ES-I3 (cell line): ENCODE results near the gene CXCR5.

ENCODE experiments used
- H3K36me3 ChIP-seq: 2 replicates; pipeline ENCODE4 v1.6.1; 2013; ENCODE audit warnings: mild to moderate bottlenecking, low read length, control low read depth, moderate library complexity; ENCODE audit not compliant: insufficient read depth
- H3K4me1 ChIP-seq: 2 replicates; pipeline ENCODE4 v1.6.1; 2013; ENCODE audit warnings: mild to moderate bottlenecking, control low read depth, low read length; ENCODE audit not compliant: insufficient read depth
- H3K9ac ChIP-seq: 2 replicates; pipeline ENCODE4 v1.6.1; 2013; ENCODE audit warnings: low read depth, mild to moderate bottlenecking, low read length, moderate library complexity
- H3K9me3 ChIP-seq: 2 replicates; pipeline ENCODE4 v1.6.1; 2013; ENCODE audit warnings: mild to moderate bottlenecking, low read length, moderate library complexity; ENCODE audit not compliant: control insufficient read depth, insufficient read depth

CXCR5 gene

GRCh38 chr11:118916842-118917388, 33.2 kb downstream of the CXCR5 start:
- peaks cover 52% of the 10 kb centered on the region for H3K4me1 ChIP-seq
- H3K36me3 ChIP-seq = no peaks in the 10 kb centered on the region
- no peaks in the 10 kb centered on the region for H3K9me3 ChIP-seq
- no peak overlapping the region; the same call in 1 of the 2 replicates for H3K9ac ChIP-seq

- H3K9me3 ChIP-seq = no peaks in the 10 kb centered on the region
- H3K36me3 ChIP-seq = no peaks in the 10 kb centered on the region
- H3K9ac ChIP-seq = peak overlapping the region; percentile 41; the same call in 1 of the 2 replicates
- H3K4me1 ChIP-seq = peaks cover 57% of the 10 kb centered on the region
Measured at GRCh38 chr11:118917481-118918127, 33.9 kb downstream of the CXCR5 start.

GRCh38 chr11:118918128-118918685, 34.5 kb downstream of the CXCR5 start:
- Histone ChIP-seq H3K4me1 (peaks cover 58% of the 10 kb centered on the region), H3K9me3 (no peaks in the 10 kb centered on the region), H3K9ac (peak overlapping the region; percentile 41), H3K36me3 (no peaks in the 10 kb centered on the region)

- H3K9ac ChIP-seq = peak overlapping the region; percentile 41
Measured at GRCh38 chr11:118918686-118919280, 35.1 kb downstream of the CXCR5 start.

GRCh38 chr11:118921121-118921928, 37.6 kb downstream of the CXCR5 start:
- H3K36me3 ChIP-seq = no peaks in the 10 kb centered on the region
- peaks cover 39% of the 10 kb centered on the region for H3K4me1 ChIP-seq
- H3K9me3 ChIP-seq = no peaks in the 10 kb centered on the region
- H3K9ac ChIP-seq = peak overlapping the region; percentile 36

More at GRCh38 chr11:118918686-118919280, 35.1 kb downstream of the CXCR5 start:
- no peaks in the 10 kb centered on the region for H3K36me3 ChIP-seq
- H3K9me3 ChIP-seq = no peaks in the 10 kb centered on the region
- peaks cover 58% of the 10 kb centered on the region for H3K4me1 ChIP-seq

GRCh38 chr11:118921929-118922744, 38.4 kb downstream of the CXCR5 start:
- Histone ChIP-seq H3K4me1 (peaks cover 31% of the 10 kb centered on the region), H3K36me3 (no peaks in the 10 kb centered on the region), H3K9ac (peak overlapping the region; percentile 36; the same call in 1 of the 2 replicates), H3K9me3 (no peaks in the 10 kb centered on the region)

- Histone ChIP-seq H3K36me3 (no peaks in the 10 kb centered on the region), H3K9ac (peak overlapping the region; percentile 81; the same call in 1 of the 2 replicates), H3K9me3 (no peaks in the 10 kb centered on the region), H3K4me1 (peaks cover 30% of the 10 kb centered on the region)
Measured at GRCh38 chr11:118922745-118923627, 39.3 kb downstream of the CXCR5 start.

- peak overlapping the region; percentile 81 for H3K9ac ChIP-seq
- H3K36me3 ChIP-seq = no peaks in the 10 kb centered on the region
- peaks cover 30% of the 10 kb centered on the region for H3K4me1 ChIP-seq
- no peaks in the 10 kb centered on the region for H3K9me3 ChIP-seq
Measured at GRCh38 chr11:118923721-118924587, 40.3 kb downstream of the CXCR5 start.

- no peaks in the 10 kb centered on the region for H3K36me3 ChIP-seq
- peak overlapping the region; percentile 81 for H3K9ac ChIP-seq
- no peaks in the 10 kb centered on the region for H3K9me3 ChIP-seq
- H3K4me1 ChIP-seq = peaks cover 29% of the 10 kb centered on the region
Measured at GRCh38 chr11:118924591-118925585, 41.2 kb downstream of the CXCR5 start.

- Histone ChIP-seq H3K9ac (peak overlapping the region; percentile 95), H3K4me1 (peaks cover 18% of the 10 kb centered on the region), H3K9me3 (no peaks in the 10 kb centered on the region), H3K36me3 (no peaks in the 10 kb centered on the region)
Measured at GRCh38 chr11:118927554-118928100, 43.9 kb downstream of the CXCR5 start.
